ENCODE data around the gene GSTM2. TPM values are rescaled to one million over a fixed set of nuclear protein-coding genes. Genes with fewer than 3 reads are reported as not detected.

The GSTM2 gene
- total RNA-seq, 1 experiment from 2014 or later: 5.9 TPM

GRCh38 chr1:109626682-109627408, 41.0 kb upstream of the GSTM2 start:
- ATAC-seq (no peak), DNase-seq (ENCODE audit: low read depth, low spot score) (no peak)
- H3K4me2 ChIP-seq (ENCODE audit: low read length): no peak overlapping the region
- TF ChIP-seq CEBPB (IDR thresholded peaks at IDR 0.05; ENCODE audit: low read depth) (no peak), TCF7L2 (IDR thresholded peaks at IDR 0.05; ENCODE audit: borderline replicate concordance, extremely low read depth, insufficient read depth, insufficient read length) (no peak), ATF3 (IDR thresholded peaks at IDR 0.05) (no peak), YY1 (IDR thresholded peaks at IDR 0.05; ENCODE audit: extremely low read depth, insufficient replicate concordance, low read depth, low read length) (no peak), EGR1 (IDR thresholded peaks at IDR 0.05; ENCODE audit: low read depth) (no peak), ELF1 (IDR thresholded peaks at IDR 0.05; ENCODE audit: borderline replicate concordance, low read depth) (no peak), SP1 (IDR thresholded peaks at IDR 0.05; ENCODE audit: low read depth) (no peak), RAD21 (IDR thresholded peaks at IDR 0.05; ENCODE audit: low read depth) (no peak), SIN3A (IDR thresholded peaks at IDR 0.05; ENCODE audit: low read depth) (no peak), EZH2phosphoT487 (IDR thresholded peaks at IDR 0.05; ENCODE audit: borderline replicate concordance) (no peak), REST (IDR thresholded peaks at IDR 0.05; ENCODE audit: low read depth) (no peak), POLR2AphosphoS5 (IDR thresholded peaks at IDR 0.05; ENCODE audit: low read depth, low read length) (no peak), SRF (IDR thresholded peaks at IDR 0.05; ENCODE audit: low read depth) (no peak), JUND (IDR thresholded peaks at IDR 0.05) (no peak)
- TF ChIP-seq, protein P1, sequence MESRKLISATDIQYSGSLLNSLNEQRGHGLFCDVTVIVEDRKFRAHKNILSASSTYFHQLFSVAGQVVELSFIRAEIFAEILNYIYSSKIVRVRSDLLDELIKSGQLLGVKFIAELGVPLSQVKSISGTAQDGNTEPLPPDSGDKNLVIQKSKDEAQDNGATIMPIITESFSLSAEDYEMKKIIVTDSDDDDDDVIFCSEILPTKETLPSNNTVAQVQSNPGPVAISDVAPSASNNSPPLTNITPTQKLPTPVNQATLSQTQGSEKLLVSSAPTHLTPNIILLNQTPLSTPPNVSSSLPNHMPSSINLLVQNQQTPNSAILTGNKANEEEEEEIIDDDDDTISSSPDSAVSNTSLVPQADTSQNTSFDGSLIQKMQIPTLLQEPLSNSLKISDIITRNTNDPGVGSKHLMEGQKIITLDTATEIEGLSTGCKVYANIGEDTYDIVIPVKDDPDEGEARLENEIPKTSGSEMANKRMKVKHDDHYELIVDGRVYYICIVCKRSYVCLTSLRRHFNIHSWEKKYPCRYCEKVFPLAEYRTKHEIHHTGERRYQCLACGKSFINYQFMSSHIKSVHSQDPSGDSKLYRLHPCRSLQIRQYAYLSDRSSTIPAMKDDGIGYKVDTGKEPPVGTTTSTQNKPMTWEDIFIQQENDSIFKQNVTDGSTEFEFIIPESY (IDR thresholded peaks at IDR 0.05; ENCODE audit: extremely low read depth, insufficient replicate concordance, low read length): no peak
- TF ChIP-seq, protein P2, sequence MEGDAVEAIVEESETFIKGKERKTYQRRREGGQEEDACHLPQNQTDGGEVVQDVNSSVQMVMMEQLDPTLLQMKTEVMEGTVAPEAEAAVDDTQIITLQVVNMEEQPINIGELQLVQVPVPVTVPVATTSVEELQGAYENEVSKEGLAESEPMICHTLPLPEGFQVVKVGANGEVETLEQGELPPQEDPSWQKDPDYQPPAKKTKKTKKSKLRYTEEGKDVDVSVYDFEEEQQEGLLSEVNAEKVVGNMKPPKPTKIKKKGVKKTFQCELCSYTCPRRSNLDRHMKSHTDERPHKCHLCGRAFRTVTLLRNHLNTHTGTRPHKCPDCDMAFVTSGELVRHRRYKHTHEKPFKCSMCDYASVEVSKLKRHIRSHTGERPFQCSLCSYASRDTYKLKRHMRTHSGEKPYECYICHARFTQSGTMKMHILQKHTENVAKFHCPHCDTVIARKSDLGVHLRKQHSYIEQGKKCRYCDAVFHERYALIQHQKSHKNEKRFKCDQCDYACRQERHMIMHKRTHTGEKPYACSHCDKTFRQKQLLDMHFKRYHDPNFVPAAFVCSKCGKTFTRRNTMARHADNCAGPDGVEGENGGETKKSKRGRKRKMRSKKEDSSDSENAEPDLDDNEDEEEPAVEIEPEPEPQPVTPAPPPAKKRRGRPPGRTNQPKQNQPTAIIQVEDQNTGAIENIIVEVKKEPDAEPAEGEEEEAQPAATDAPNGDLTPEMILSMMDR (IDR thresholded peaks at IDR 0.05 in 2 of 3, conservative IDR thresholded peaks at IDR 0.05 in 1 of 3; ENCODE audit: borderline replicate concordance in 1 of 3, insufficient read depth in 1 of 3, low read depth in 2 of 3, low read length in 2 of 3): no peak
- no peak overlapping the region for H3K9ac ChIP-seq (ENCODE audit: low read length)
- no TSS peak for BruUV-seq (replicated peaks)
- H3K4me1 ChIP-seq (ENCODE audit: control insufficient read depth in 1 of 2, insufficient read depth in 2 of 2, low read length in 2 of 2): peaks cover 8 to 10% of the 10 kb centered on the region in 2 experiments; a peak in 2 of 4 replicates
- peaks cover 30% of the 10 kb centered on the region for H3K79me2 ChIP-seq (ENCODE audit: insufficient read depth, low read length)
- ChIA-PET CTCF (interaction anchor here (1.0 to 1.8 kb wide), 2 partner anchors 13 to 78 kb away, joined by 3 to 5 read pairs; partner anchors contain the start of gene GNAI3), RAD21 (ENCODE audit: low non-redundant PET in 1 of 2, low total read pairs in 2 of 2, uncharacterized antibody in 2 of 2, unreplicated experiment in 2 of 2) (no interaction called here), POLR2A (no interaction called here)
- intact Hi-C loops (cut with micrococcal nuclease): no loop called here
- H2AFZ ChIP-seq (ENCODE audit: low read depth, low read length, poor library complexity, severe bottlenecking): no peak overlapping the region
- no peak overlapping the region for H3K4me3 ChIP-seq (replicated peaks in 1 of 2; ENCODE audit: low read depth in 1 of 2, low read length in 2 of 2)
- H4K20me1 ChIP-seq (ENCODE audit: insufficient read depth): no peaks in the 10 kb centered on the region
- no peaks in the 10 kb centered on the region for H3K9me2 ChIP-seq (ENCODE audit: insufficient read depth)
- H3K27me3 ChIP-seq (ENCODE audit: insufficient read depth, low read length): no peaks in the 10 kb centered on the region
- no peak overlapping the region for H3K27ac ChIP-seq (ENCODE audit: low read depth, low read length)
- H3K9me3 ChIP-seq (ENCODE audit: control insufficient read depth in 1 of 2, insufficient read depth in 1 of 2, low read depth in 1 of 2, low read length in 2 of 2): no peaks in the 10 kb centered on the region
- H3K36me3 ChIP-seq (ENCODE audit: control insufficient read depth in 1 of 2, insufficient read depth in 2 of 2, low read length in 2 of 2): peaks cover 6 to 20% of the 10 kb centered on the region in 2 experiments; a peak in 3 of 4 replicates
